GM12878 (cell line): Measurements from ENCODE around the gene SIGLEC6. TPM values are rescaled to one million over a fixed set of nuclear protein-coding genes. Genes with fewer than 3 reads are reported as not detected.

Experiments used
- CBFB ChIP-seq: IDR thresholded peaks from 2 replicates; pipeline ENCODE4 v1.6.1; 2016; ENCODE audit warnings: antibody characterized with exemption, low read depth
- CBX5 ChIP-seq: sonication (generic); IDR thresholded peaks from 2 replicates; pipeline ENCODE4 v1.6.1; 2016; ENCODE audit warnings: low read depth, moderate library complexity, mild to moderate bottlenecking, inconsistent platforms
- CHD4 ChIP-seq: fragments of 200-600 bp; sonication (generic); IDR thresholded peaks from 2 replicates; pipeline ENCODE4 v1.6.1; 2016; ENCODE audit warnings: mild to moderate bottlenecking
- ESRRA ChIP-seq: IDR thresholded peaks from 2 replicates; pipeline ENCODE4 v1.6.1; 2012; ENCODE audit warnings: mild to moderate bottlenecking, low read length, improper control_type of control experiment
- GABPA ChIP-seq: IDR thresholded peaks from 2 replicates; pipeline ENCODE4 v1.6.1; 2014; ENCODE audit warnings: antibody characterized with exemption, low read depth, mild to moderate bottlenecking, inconsistent platforms
- HDGF ChIP-seq: fragments of 450-650 bp; IDR thresholded peaks from 2 replicates; pipeline ENCODE4 v1.6.1; 2016; ENCODE audit warnings: antibody characterized with exemption
- NRF1 ChIP-seq: conservative IDR thresholded peaks from 2 replicates; pipeline ENCODE4 v1.6.1; 2011; ENCODE audit warnings: mild to moderate bottlenecking, low read depth, low read length, improper control_type of control experiment
- RCOR1 ChIP-seq: conservative IDR thresholded peaks from 2 replicates; pipeline ENCODE4 v1.6.1; 2012; ENCODE audit warnings: low read depth, low read length, improper control_type of control experiment
- SPI1 ChIP-seq: IDR thresholded peaks from 2 replicates; pipeline ENCODE4 v1.6.1; 2011; ENCODE audit warnings: low read depth, mild to moderate bottlenecking, low read length, moderate library complexity, borderline replicate concordance; ENCODE audit not compliant: insufficient read depth
- TARDBP ChIP-seq: IDR thresholded peaks from 2 replicates; pipeline ENCODE4 v1.6.1; 2016; ENCODE audit warnings: borderline replicate concordance
- TBL1XR1 ChIP-seq: IDR thresholded peaks from 2 replicates; pipeline ENCODE4 v1.6.1; 2012; ENCODE audit warnings: low read depth, low read length, improper control_type of control experiment
- polyA plus RNA-seq, 11 experiments: library from polyadenylated mRNA; depleted of rRNA in 4 of 11; unstranded in 6 of 11; stranded (reverse) in 5 of 11; fragments of >200 nt; fragmentation: Nextera tagmentation in 4 of 11; fragmentation: Illumina TruSeq in 1 of 11; extraction: Ambion mirVana in 4 of 11; extraction: Trizol in 1 of 11; gene quantifications; 1 replicate in 1 of 11; 2 replicates in 10 of 11; pipeline versions ENCODE4 v1.2.1 to v1.2.3, GENCODE V29; 2011 to 2016; ENCODE audit warnings: inconsistent platforms in 2 of 11, missing spikeins in 2 of 11, low read depth in 1 of 11
- total RNA-seq, 4 experiments: library from RNA; depleted of rRNA in 3 of 4; stranded (reverse); fragments of >200 nt in 3 of 4; fragmentation: Illumina TruSeq in 1 of 4; extraction: Trizol in 1 of 4; gene quantifications; 2 replicates each; pipeline versions ENCODE4 v1.2.1 to v1.2.3, GENCODE V29; 2013 to 2021
- TF ChIP-seq, protein P1 (sequence below): fragments of 450-650 bp; IDR thresholded peaks from 2 replicates; pipeline ENCODE4 v1.6.1; 2017; ENCODE audit warnings: mild to moderate bottlenecking, low read depth, inconsistent platforms; ENCODE audit not compliant: poor library complexity, severe bottlenecking
- TF ChIP-seq, protein P2 (sequence below): IDR thresholded peaks from 2 replicates; pipeline ENCODE4 v1.6.1; 2012; ENCODE audit warnings: low read depth, low read length, improper control_type of control experiment
- TF ChIP-seq, protein P3 (sequence below): IDR thresholded peaks from 2 replicates; pipeline ENCODE4 v1.6.1; 2012; ENCODE audit warnings: improper control_type of control experiment, low read depth, low read length; ENCODE audit not compliant: insufficient replicate concordance
- TF ChIP-seq, protein P4 (sequence below): fragments of 450-650 bp; IDR thresholded peaks from 2 replicates; pipeline ENCODE4 v1.6.1; 2017; ENCODE audit warnings: mild to moderate bottlenecking, moderate library complexity
- TF ChIP-seq, protein P5 (sequence below): fragments of 450-650 bp; IDR thresholded peaks from 2 replicates; pipeline ENCODE4 v1.6.1; 2016; ENCODE audit warnings: mild to moderate bottlenecking

Gene SIGLEC6
- total and polyA plus RNA-seq, 10 of the 15 experiments (the other 5 are each of a cell fraction or from before 2014, with no cell fraction given): 0.08 to 0.40 (median 0.27) TPM; not detected in 2

DNA sequence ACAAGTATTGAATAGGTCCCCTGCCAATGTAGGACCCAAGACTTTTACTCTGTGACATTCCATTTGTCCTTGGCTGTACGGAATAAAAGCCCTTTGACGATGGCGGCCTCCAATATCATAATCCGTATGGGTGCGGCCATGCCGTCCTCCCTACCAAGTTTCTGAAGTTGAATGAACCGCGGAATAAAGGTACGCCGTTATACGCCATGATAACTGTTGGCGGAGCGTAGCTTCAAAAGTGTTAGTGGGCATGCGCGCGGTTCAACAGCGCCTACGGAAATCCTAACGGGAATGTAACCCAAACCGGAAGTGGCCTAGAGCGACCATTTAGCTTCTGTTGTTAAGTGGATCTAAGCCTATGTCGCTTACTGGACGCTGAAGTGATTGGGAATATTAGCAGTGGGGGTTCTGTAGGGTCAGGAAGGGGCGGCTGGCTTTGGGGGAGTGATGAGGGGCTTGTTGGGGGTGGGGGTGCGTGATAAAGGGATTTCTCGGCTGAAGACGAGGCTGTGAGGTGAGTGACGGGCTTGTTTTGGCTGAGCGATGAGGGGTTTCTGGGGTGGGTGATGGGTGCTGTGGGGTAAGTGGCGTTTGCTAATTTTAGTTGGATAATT lies 39.6 kb upstream of the SIGLEC6 start, which contains the start of gene ZNF175 (continued):
- TF ChIP-seq, protein P1, sequence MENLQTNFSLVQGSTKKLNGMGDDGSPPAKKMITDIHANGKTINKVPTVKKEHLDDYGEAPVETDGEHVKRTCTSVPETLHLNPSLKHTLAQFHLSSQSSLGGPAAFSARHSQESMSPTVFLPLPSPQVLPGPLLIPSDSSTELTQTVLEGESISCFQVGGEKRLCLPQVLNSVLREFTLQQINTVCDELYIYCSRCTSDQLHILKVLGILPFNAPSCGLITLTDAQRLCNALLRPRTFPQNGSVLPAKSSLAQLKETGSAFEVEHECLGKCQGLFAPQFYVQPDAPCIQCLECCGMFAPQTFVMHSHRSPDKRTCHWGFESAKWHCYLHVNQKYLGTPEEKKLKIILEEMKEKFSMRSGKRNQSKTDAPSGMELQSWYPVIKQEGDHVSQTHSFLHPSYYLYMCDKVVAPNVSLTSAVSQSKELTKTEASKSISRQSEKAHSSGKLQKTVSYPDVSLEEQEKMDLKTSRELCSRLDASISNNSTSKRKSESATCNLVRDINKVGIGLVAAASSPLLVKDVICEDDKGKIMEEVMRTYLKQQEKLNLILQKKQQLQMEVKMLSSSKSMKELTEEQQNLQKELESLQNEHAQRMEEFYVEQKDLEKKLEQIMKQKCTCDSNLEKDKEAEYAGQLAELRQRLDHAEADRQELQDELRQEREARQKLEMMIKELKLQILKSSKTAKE: no peak
- no peak for TF ChIP-seq ESRRA
- TF ChIP-seq RCOR1: peak; percentile 96
- TF ChIP-seq TARDBP: peak; percentile 76
- peak; percentile 92 for TF ChIP-seq GABPA
- peak; percentile 53; the same call in 1 of the 2 replicates for TF ChIP-seq HDGF
- TF ChIP-seq, protein P2, sequence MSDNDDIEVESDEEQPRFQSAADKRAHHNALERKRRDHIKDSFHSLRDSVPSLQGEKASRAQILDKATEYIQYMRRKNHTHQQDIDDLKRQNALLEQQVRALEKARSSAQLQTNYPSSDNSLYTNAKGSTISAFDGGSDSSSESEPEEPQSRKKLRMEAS: 0 out of 2 replicates have a peak, but pooled peaks have one; percentile 15
- TF ChIP-seq CHD4: no peak
- TF ChIP-seq SPI1: peak; percentile 7; the same call in 1 of the 2 replicates
- TF ChIP-seq, protein P3, sequence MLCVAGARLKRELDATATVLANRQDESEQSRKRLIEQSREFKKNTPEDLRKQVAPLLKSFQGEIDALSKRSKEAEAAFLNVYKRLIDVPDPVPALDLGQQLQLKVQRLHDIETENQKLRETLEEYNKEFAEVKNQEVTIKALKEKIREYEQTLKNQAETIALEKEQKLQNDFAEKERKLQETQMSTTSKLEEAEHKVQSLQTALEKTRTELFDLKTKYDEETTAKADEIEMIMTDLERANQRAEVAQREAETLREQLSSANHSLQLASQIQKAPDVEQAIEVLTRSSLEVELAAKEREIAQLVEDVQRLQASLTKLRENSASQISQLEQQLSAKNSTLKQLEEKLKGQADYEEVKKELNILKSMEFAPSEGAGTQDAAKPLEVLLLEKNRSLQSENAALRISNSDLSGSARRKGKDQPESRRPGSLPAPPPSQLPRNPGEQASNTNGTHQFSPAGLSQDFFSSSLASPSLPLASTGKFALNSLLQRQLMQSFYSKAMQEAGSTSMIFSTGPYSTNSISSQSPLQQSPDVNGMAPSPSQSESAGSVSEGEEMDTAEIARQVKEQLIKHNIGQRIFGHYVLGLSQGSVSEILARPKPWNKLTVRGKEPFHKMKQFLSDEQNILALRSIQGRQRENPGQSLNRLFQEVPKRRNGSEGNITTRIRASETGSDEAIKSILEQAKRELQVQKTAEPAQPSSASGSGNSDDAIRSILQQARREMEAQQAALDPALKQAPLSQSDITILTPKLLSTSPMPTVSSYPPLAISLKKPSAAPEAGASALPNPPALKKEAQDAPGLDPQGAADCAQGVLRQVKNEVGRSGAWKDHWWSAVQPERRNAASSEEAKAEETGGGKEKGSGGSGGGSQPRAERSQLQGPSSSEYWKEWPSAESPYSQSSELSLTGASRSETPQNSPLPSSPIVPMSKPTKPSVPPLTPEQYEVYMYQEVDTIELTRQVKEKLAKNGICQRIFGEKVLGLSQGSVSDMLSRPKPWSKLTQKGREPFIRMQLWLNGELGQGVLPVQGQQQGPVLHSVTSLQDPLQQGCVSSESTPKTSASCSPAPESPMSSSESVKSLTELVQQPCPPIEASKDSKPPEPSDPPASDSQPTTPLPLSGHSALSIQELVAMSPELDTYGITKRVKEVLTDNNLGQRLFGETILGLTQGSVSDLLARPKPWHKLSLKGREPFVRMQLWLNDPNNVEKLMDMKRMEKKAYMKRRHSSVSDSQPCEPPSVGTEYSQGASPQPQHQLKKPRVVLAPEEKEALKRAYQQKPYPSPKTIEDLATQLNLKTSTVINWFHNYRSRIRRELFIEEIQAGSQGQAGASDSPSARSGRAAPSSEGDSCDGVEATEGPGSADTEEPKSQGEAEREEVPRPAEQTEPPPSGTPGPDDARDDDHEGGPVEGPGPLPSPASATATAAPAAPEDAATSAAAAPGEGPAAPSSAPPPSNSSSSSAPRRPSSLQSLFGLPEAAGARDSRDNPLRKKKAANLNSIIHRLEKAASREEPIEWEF: no peak
- no peak for TF ChIP-seq TBL1XR1
- TF ChIP-seq, protein P4, sequence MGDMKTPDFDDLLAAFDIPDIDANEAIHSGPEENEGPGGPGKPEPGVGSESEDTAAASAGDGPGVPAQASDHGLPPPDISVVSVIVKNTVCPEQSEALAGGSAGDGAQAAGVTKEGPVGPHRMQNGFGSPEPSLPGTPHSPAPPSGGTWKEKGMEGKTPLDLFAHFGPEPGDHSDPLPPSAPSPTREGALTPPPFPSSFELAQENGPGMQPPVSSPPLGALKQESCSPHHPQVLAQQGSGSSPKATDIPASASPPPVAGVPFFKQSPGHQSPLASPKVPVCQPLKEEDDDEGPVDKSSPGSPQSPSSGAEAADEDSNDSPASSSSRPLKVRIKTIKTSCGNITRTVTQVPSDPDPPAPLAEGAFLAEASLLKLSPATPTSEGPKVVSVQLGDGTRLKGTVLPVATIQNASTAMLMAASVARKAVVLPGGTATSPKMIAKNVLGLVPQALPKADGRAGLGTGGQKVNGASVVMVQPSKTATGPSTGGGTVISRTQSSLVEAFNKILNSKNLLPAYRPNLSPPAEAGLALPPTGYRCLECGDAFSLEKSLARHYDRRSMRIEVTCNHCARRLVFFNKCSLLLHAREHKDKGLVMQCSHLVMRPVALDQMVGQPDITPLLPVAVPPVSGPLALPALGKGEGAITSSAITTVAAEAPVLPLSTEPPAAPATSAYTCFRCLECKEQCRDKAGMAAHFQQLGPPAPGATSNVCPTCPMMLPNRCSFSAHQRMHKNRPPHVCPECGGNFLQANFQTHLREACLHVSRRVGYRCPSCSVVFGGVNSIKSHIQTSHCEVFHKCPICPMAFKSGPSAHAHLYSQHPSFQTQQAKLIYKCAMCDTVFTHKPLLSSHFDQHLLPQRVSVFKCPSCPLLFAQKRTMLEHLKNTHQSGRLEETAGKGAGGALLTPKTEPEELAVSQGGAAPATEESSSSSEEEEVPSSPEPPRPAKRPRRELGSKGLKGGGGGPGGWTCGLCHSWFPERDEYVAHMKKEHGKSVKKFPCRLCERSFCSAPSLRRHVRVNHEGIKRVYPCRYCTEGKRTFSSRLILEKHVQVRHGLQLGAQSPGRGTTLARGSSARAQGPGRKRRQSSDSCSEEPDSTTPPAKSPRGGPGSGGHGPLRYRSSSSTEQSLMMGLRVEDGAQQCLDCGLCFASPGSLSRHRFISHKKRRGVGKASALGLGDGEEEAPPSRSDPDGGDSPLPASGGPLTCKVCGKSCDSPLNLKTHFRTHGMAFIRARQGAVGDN: no peak
- peak; percentile 40; the same call in 1 of the 2 replicates for TF ChIP-seq CBFB
- TF ChIP-seq, protein P5, sequence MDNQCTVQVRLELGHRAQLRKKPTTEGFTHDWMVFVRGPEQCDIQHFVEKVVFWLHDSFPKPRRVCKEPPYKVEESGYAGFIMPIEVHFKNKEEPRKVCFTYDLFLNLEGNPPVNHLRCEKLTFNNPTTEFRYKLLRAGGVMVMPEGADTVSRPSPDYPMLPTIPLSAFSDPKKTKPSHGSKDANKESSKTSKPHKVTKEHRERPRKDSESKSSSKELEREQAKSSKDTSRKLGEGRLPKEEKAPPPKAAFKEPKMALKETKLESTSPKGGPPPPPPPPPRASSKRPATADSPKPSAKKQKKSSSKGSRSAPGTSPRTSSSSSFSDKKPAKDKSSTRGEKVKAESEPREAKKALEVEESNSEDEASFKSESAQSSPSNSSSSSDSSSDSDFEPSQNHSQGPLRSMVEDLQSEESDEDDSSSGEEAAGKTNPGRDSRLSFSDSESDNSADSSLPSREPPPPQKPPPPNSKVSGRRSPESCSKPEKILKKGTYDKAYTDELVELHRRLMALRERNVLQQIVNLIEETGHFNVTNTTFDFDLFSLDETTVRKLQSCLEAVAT: 0 out of 2 replicates have a peak, but pooled peaks have one; percentile 23
- TF ChIP-seq CBX5: no peak
- peak; percentile 61 for TF ChIP-seq NRF1
